Astrocyte (in vitro differentiated cells and primary cell): ENCODE data around the gene INSYN1.

Source experiments
- EZH2 ChIP-seq: IDR thresholded peaks from 2 replicates; pipeline ENCODE4 v1.6.1; 2012; ENCODE audit warnings: mild to moderate bottlenecking, low read length, inconsistent platforms; ENCODE audit not compliant: insufficient read depth
- TF ChIP-seq, protein P1 (sequence below): IDR thresholded peaks from 2 replicates; pipeline ENCODE4 v1.5.1; 2011; ENCODE audit warnings: low read depth, mild to moderate bottlenecking, inconsistent platforms, low read length, moderate library complexity; ENCODE audit not compliant: insufficient read depth

GRCh38 chr15:73750438-73750837 lies 2.7 kb downstream of the INSYN1 start:
- TF ChIP-seq, protein P1, sequence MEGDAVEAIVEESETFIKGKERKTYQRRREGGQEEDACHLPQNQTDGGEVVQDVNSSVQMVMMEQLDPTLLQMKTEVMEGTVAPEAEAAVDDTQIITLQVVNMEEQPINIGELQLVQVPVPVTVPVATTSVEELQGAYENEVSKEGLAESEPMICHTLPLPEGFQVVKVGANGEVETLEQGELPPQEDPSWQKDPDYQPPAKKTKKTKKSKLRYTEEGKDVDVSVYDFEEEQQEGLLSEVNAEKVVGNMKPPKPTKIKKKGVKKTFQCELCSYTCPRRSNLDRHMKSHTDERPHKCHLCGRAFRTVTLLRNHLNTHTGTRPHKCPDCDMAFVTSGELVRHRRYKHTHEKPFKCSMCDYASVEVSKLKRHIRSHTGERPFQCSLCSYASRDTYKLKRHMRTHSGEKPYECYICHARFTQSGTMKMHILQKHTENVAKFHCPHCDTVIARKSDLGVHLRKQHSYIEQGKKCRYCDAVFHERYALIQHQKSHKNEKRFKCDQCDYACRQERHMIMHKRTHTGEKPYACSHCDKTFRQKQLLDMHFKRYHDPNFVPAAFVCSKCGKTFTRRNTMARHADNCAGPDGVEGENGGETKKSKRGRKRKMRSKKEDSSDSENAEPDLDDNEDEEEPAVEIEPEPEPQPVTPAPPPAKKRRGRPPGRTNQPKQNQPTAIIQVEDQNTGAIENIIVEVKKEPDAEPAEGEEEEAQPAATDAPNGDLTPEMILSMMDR = no peak
- TF ChIP-seq EZH2 = no peak
